AG04450 (cell line): ENCODE data around the gene UPK1B. TPM values are rescaled to one million over a fixed set of nuclear protein-coding genes. Genes with fewer than 3 reads are reported as not detected.
"Not testable (repeated sequence)": the region's sequence is repeated elsewhere in the genome, so short reads cannot be mapped to it uniquely, and the experiment has no call there.

Experiments used
- CTCF ChIA-PET: fragments of 300-600, 350-600 bp; formaldehyde crosslinking; extraction: SDS; loops from one replicate; lab custom pipeline; 2022; ENCODE audit warnings: antibody characterized with exemption, inconsistent platforms; lab: Charles Lee
- POLR2A ChIA-PET: fragments of 350-600 bp; formaldehyde crosslinking; extraction: SDS; loops from one replicate; lab custom pipeline; 2021; ENCODE audit warnings: antibody characterized with exemption, inconsistent platforms; lab: Yijun Ruan, JAX
- DNase-seq: peaks from one replicate; pipeline ENCODE4 v3.0.0-alpha.2; 2011; ENCODE audit warnings: low read depth, low spot score
- H3K27ac ChIP-seq: one replicate; pipeline ENCODE4 v1.5.1; 2012; ENCODE audit warnings: low read depth, low read length, control low read depth
- H3K27me3 ChIP-seq: one replicate; pipeline ENCODE4 v1.6.0; 2012; ENCODE audit warnings: low read length; ENCODE audit not compliant: control insufficient read depth, insufficient read depth
- H3K4me3 ChIP-seq: 2 replicates; pipeline ENCODE4 v1.5.1; 2011; ENCODE audit warnings: mild to moderate bottlenecking, low read depth, low read length, control low read depth
- H3K9me3 ChIP-seq: 2 replicates; pipeline ENCODE4 v1.5.1; 2012; ENCODE audit warnings: low read length; ENCODE audit not compliant: control insufficient read depth, insufficient read depth
- CTCF ChIP-seq: IDR thresholded peaks from 2 replicates; pipeline ENCODE4 v1.5.1; 2011; ENCODE audit warnings: low read depth, low read length, control low read depth, inconsistent platforms
- polyA plus RNA-seq: library from polyadenylated mRNA; depleted of rRNA; stranded (reverse); fragments of >200 nt; gene quantifications from 2 replicates; pipeline ENCODE4 v1.2.3, GENCODE V29; 2011

The UPK1B gene
- polyA plus RNA-seq, 1 experiment, result 0.32 TPM

- TF ChIP-seq CTCF, result no peak
- no peak for DNase-seq
- ChIA-PET POLR2A (no interaction called here), CTCF (interaction anchor here (0.9 to 2.7 kb wide), 3 partner anchors 11 to 94 kb away, joined by 3 to 8 read pairs (median 3); no protein-coding TSS in a partner anchor)
- H3K4me3 ChIP-seq, result peak overlapping the region; percentile 14; the same call in 1 of the 2 replicates
- no peaks in the 10 kb centered on the region for H3K27me3 ChIP-seq
- H3K9me3 ChIP-seq, result no peaks in the 10 kb centered on the region
- no peak overlapping the region for H3K27ac ChIP-seq
Measured at GRCh38 chr3:119238363-119238762, 65.0 kb downstream of the UPK1B start.

GRCh38 chr3:119239206-119239820 lies 65.9 kb downstream of the UPK1B start:
- Histone ChIP-seq H3K4me3 (peak overlapping the region; percentile 84), H3K9me3 (no peaks in the 10 kb centered on the region), H3K27me3 (no peaks in the 10 kb centered on the region), H3K27ac (no peak overlapping the region)
- CTCF ChIA-PET, result interaction anchor here (0.8 to 3.5 kb wide), 2 partner anchors 95 to 355 kb away, joined by 5 to 138 read pairs; partner anchors contain the start of gene TEX55
- TF ChIP-seq CTCF, result no peak
- DNase-seq, result no peak
- POLR2A ChIA-PET, result interaction anchor here (0.7 kb wide), 2 partner anchors 40 to 79 kb away, joined by 3 to 4 read pairs; no protein-coding TSS in a partner anchor

GRCh38 chr3:119240101-119240590 lies 66.7 kb downstream of the UPK1B start:
- Histone ChIP-seq H3K9me3 (no peaks in the 10 kb centered on the region), H3K4me3 (peak overlapping the region; percentile 84), H3K27ac (peak overlapping the region; percentile 47), H3K27me3 (no peaks in the 10 kb centered on the region)
- TF ChIP-seq CTCF, result no peak
- ChIA-PET POLR2A (interaction anchor here (0.9 to 1.9 kb wide), 4 partner anchors 12 to 55 kb away, joined by 3 to 13 read pairs (median 5); no protein-coding TSS in a partner anchor), CTCF (interaction anchor here (1.2 to 3.5 kb wide), 25 partner anchors 7 to 357 kb away, joined by 3 to 138 read pairs (median 8); partner anchors contain the start of genes IGSF11 and TEX55)
- DNase-seq, result no peak

GRCh38 chr3:119240591-119241434 lies 67.4 kb downstream of the UPK1B start, which contains the start of gene B4GALT4:
Gene B4GALT4 (minus strand): TSS chr3:119240878. CDS start chr3:119230099, 10,779 bp downstream.
- peak within 1 kb of the TSS; percentile 47 for H3K27ac ChIP-seq
- ChIA-PET POLR2A (interaction anchor here (0.6 to 1.9 kb wide), 11 partner anchors 13 to 223 kb away, joined by 3 to 13 read pairs (median 3); partner anchors contain the start of gene TMEM39A), CTCF (interaction anchor here (0.6 to 3.5 kb wide), 59 partner anchors 8 to 1184 kb away, joined by 3 to 138 read pairs (median 4); partner anchors contain the start of genes IGSF11, TEX55 and UPK1B)
- H3K4me3 ChIP-seq, result peak within 1 kb of the TSS; percentile 84
- H3K9me3 ChIP-seq, result no peaks in the 10 kb centered on the region
- no peak for TF ChIP-seq CTCF
- DNase-seq, result peak; percentile 59
- no peaks in the 10 kb centered on the region for H3K27me3 ChIP-seq

GRCh38 chr3:119242387-119243057 lies 69.1 kb downstream of the UPK1B start:
- H3K9me3 ChIP-seq, H3K27ac ChIP-seq, POLR2A ChIA-PET, H3K27me3 ChIP-seq, DNase-seq, H3K4me3 ChIP-seq: not testable (repeated sequence)
- CTCF ChIA-PET, result interaction anchor here (0.5 to 3.5 kb wide), 11 partner anchors 12 to 359 kb away, joined by 3 to 138 read pairs (median 10); partner anchors contain the start of genes IGSF11 and TEX55

GRCh38 chr3:119243058-119243529 lies 69.7 kb downstream of the UPK1B start:
- CTCF ChIA-PET, result interaction anchor here (1.1 kb wide), 1 partner anchor 99 kb away, joined by 4 read pairs; no protein-coding TSS in a partner anchor
- H3K4me3 ChIP-seq, POLR2A ChIA-PET, H3K27ac ChIP-seq, H3K27me3 ChIP-seq, DNase-seq, H3K9me3 ChIP-seq: not testable (repeated sequence)
